CD4-positive, CD25-positive, alpha-beta regulatory T cell (primary cell): Measurements from ENCODE around the gene AGAP1. TPM values are rescaled to one million over a fixed set of nuclear protein-coding genes. Genes with fewer than 3 reads are reported as not detected.

Experiments
- ATAC-seq, 2 donors: fragments of 150-1000 bp; cut with Tn5 transposase; one replicate each; pipeline ENCODE4 v1.10.0; 2021; ENCODE audit warnings: low read depth in 2 of 2, moderate number of reproducible peaks in 2 of 2, moderate library complexity in 1 of 2
- DNase-seq, 3 donors: peaks; one replicate each; pipeline versions ENCODE4 v3.0.0 to v3.0.0-alpha.2; 2012 to 2022; ENCODE audit warnings: mixed read lengths in 1 of 3
- H3K27ac ChIP-seq: one replicate; pipeline ENCODE4 v1.7.0; 2013; ENCODE audit warnings: mild to moderate bottlenecking, low read length; ENCODE audit not compliant: insufficient read depth, poor library complexity, severe bottlenecking
- H3K27me3 ChIP-seq: one replicate; pipeline ENCODE4 v1.7.0; 2013; ENCODE audit warnings: low read length; ENCODE audit not compliant: control insufficient read depth, insufficient read depth
- H3K36me3 ChIP-seq: one replicate; pipeline ENCODE4 v1.7.0; 2013; ENCODE audit warnings: mild to moderate bottlenecking, low read length, moderate library complexity; ENCODE audit not compliant: control insufficient read depth, insufficient read depth
- H3K4me1 ChIP-seq: 2 replicates; pipeline ENCODE4 v1.7.0; 2013; ENCODE audit warnings: mild to moderate bottlenecking, low read length; ENCODE audit not compliant: insufficient read depth, control insufficient read depth, poor library complexity, severe bottlenecking
- H3K4me3 ChIP-seq: one replicate; pipeline ENCODE4 v1.7.0; 2013; ENCODE audit warnings: low read depth, mild to moderate bottlenecking, low read length, moderate library complexity
- H3K9me3 ChIP-seq, 2 experiments: 1 replicate in 1 of 2; 2 replicates in 1 of 2; pipeline ENCODE4 v1.7.0; 2013; ENCODE audit warnings: low read length in 2 of 2, mild to moderate bottlenecking in 1 of 2, moderate library complexity in 1 of 2; ENCODE audit not compliant: control insufficient read depth in 2 of 2
- H3K27ac Mint-ChIP-seq, 3 donors: one replicate each; pipeline ENCODE4 v1.8.0; 2020 to 2022; ENCODE audit warnings: mild to moderate bottlenecking in 3 of 3, mixed read lengths in 3 of 3, moderate library complexity in 2 of 3
- H3K27me3 Mint-ChIP-seq: one replicate; pipeline ENCODE4 v1.8.0; 2022; ENCODE audit warnings: mild to moderate bottlenecking, mixed read lengths
- H3K36me3 Mint-ChIP-seq: one replicate; pipeline ENCODE4 v1.8.0; 2020; ENCODE audit warnings: mixed read lengths
- H3K4me1 Mint-ChIP-seq, 4 donors: one replicate each; pipeline ENCODE4 v1.8.0; 2020 to 2022; ENCODE audit warnings: mixed read lengths in 4 of 4, mild to moderate bottlenecking in 1 of 4
- H3K4me3 Mint-ChIP-seq, 4 donors: one replicate each; pipeline ENCODE4 v1.8.0; 2020 to 2022; ENCODE audit warnings: mild to moderate bottlenecking in 4 of 4, mixed read lengths in 4 of 4, moderate library complexity in 3 of 4
- H3K9me3 Mint-ChIP-seq, 7 donors: one replicate each; pipeline ENCODE4 v1.8.0; 2020 to 2022; ENCODE audit warnings: mixed read lengths in 7 of 7, mild to moderate bottlenecking in 3 of 7, moderate library complexity in 2 of 7
- polyA plus RNA-seq, 4 donors: library from polyadenylated mRNA; unstranded; fragments of 300-500 nt; fragmentation: Illumina TruSeq; gene quantifications; one replicate each; pipeline ENCODE4 v1.2.3, GENCODE V29; 2021
- total RNA-seq: library from RNA; stranded (reverse); gene quantifications from one replicate; pipeline ENCODE4 v1.2.3, GENCODE V29; 2022

Gene AGAP1
- total and polyA plus RNA-seq, 5 donors from 2014 or later, result 0.99 TPM; not detected in 4

DNA sequence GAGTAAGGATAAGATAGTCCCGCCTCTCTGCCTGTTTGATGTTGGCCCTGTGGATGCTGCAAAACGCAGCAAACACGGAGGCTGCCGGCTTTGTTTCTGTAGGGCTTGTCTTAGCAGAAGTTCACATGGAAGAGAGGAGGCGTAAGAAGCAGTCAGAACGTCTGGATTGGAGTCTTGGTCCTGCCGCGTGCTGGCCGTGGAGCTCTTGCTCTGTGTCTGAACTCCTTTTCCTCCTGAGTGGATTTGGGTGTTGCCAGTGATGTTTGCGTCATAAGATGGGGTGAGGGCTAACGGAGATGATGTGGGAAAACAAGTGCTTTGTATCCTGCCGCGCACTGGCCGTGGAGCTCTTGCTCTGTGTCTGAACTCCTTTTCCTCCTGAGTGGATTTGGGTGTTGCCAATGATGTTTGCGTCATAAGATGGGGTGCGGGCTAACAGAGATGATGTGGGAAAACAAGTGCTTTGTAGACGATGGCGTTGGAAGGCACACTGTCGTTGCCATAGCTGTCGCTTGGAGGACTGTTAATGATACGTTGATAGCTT is 240.9 kb downstream of the AGAP1 start:
- no peak overlapping the region for H3K27ac ChIP-seq

DNA sequence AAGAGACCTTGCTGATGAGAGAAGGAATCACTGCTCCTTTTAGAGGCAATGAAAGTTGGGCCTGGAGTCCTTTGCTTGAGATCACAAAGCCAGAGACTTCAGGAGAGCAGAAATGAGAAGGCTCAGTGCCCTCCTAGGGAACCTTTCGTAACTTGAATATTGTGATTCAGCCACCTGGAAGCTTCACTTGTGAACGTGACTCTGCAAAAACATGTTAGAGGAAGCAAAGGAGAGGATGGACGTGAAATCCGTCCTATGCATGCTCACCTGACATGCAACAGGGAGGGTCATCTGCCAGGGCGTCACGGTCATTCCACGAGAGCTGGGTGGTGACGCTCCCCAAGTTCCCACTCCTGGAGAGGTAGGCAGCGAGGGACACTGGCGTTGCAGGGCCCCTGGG is 243.6 kb downstream of the AGAP1 start:
- Histone ChIP-seq H3K9me3 (no peaks in the 10 kb centered on the region), H3K27me3 (no peaks in the 10 kb centered on the region), H3K36me3 (no peaks in the 10 kb centered on the region), H3K4me1 (no peaks in the 10 kb centered on the region), H3K27ac (no peak overlapping the region), H3K4me3 (no peak overlapping the region)
- ATAC-seq (no peak), DNase-seq (no peak)
- no peaks in the 10 kb centered on the region for H3K4me1 Mint-ChIP-seq
- peaks cover 0 to 4% (median 0%) of the 10 kb centered on the region in 7 donors for H3K9me3 Mint-ChIP-seq
- H3K27me3 Mint-ChIP-seq, result peaks cover 4% of the 10 kb centered on the region
- H3K27ac Mint-ChIP-seq, result no peak overlapping the region
- no peak overlapping the region for H3K4me3 Mint-ChIP-seq
- H3K36me3 Mint-ChIP-seq, result no peaks in the 10 kb centered on the region

More for the DNA sequence above, 240.9 kb downstream of the AGAP1 start:
- no peak overlapping the region for H3K27ac Mint-ChIP-seq
- Histone ChIP-seq H3K36me3 (no peaks in the 10 kb centered on the region), H3K9me3 (no peaks in the 10 kb centered on the region), H3K4me1 (no peaks in the 10 kb centered on the region), H3K27me3 (no peaks in the 10 kb centered on the region), H3K4me3 (no peak overlapping the region)
- DNase-seq, result no peak
- ATAC-seq, result no peak
- peaks cover 0 to 4% (median 0%) of the 10 kb centered on the region in 7 donors for H3K9me3 Mint-ChIP-seq
- no peaks in the 10 kb centered on the region for H3K36me3 Mint-ChIP-seq
- peaks cover 4% of the 10 kb centered on the region for H3K27me3 Mint-ChIP-seq
- no peaks in the 10 kb centered on the region for H3K4me1 Mint-ChIP-seq
- no peak overlapping the region for H3K4me3 Mint-ChIP-seq

DNA sequence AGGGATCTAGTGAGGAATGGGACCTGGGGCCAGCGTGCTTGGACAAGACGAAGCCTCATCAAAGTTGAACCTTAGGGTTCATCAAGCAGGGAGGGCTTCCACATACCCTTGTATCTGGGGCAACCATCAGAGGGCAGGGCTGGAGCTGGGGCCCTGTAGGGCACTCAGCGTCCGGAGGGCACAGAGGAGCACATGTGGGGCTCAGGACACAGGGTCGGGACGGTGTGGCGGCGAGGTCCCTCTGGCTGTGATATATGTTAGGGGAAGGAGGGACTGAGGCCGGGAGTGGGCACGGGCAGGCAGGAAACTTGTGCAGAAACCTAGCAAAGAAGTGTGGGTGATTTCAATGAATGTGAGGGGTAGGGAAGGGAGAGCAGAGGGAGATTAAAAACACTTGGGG is 244.0 kb downstream of the AGAP1 start:
- Mint-ChIP-seq H3K9me3 (peaks cover 0 to 4% (median 0%) of the 10 kb centered on the region in 7 donors), H3K36me3 (no peaks in the 10 kb centered on the region), H3K27ac (peak overlapping the region in 1 of 3 donors; percentile 63), H3K4me3 (no peak overlapping the region), H3K4me1 (no peaks in the 10 kb centered on the region), H3K27me3 (peaks cover 1% of the 10 kb centered on the region)
- Histone ChIP-seq H3K9me3 (no peaks in the 10 kb centered on the region), H3K27ac (no peak overlapping the region), H3K4me1 (no peaks in the 10 kb centered on the region), H3K4me3 (no peak overlapping the region), H3K36me3 (no peaks in the 10 kb centered on the region), H3K27me3 (no peaks in the 10 kb centered on the region)
- ATAC-seq (no peak), DNase-seq (no peak)

DNA sequence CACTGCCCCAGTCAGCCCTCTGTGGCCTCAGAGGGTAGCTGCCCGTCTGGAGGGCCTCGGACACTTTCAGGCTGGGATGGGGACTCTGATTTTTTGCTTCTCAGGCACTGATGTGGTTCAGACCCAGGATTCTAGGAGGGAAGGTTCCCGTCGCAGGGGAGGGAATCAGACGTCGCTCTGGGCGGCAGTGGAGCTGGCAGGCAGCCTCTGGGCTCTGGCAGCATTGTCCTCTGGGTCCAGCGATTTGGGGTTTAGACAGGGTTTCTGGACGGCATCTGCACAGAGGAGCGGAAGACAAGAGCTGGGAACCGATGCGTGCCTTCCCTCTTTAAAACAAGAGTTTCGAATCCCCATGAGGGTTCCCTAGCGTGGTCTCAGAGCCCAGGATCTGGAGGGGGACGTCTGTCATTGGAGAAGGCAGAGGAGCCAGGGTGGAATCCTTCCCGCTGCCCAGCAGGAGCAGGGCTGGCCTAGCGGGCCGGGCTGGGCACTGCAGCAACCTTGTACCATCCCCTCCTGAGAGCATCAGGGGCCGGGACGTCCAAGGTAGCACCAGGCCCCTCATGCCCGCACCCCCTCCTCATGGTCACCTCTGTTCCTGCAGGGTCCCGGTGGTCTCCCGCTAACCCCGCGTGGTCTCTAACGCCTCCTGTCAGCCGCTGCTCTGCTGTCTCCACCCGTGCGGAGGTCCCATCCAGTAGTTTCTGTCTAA is 246.0 kb downstream of the AGAP1 start:
- H3K4me3 ChIP-seq, result no peak overlapping the region
- no peaks in the 10 kb centered on the region for H3K27me3 ChIP-seq
- Mint-ChIP-seq H3K36me3 (no peaks in the 10 kb centered on the region), H3K4me3 (no peak overlapping the region), H3K9me3 (peaks cover 0 to 4% (median 0%) of the 10 kb centered on the region in 7 donors), H3K27ac (no peak overlapping the region), H3K4me1 (no peaks in the 10 kb centered on the region), H3K27me3 (no peaks in the 10 kb centered on the region)
- no peak overlapping the region for H3K27ac ChIP-seq
- H3K9me3 ChIP-seq, result no peaks in the 10 kb centered on the region
- no peak for DNase-seq
- H3K4me1 ChIP-seq, result no peaks in the 10 kb centered on the region
- no peak for ATAC-seq
- no peaks in the 10 kb centered on the region for H3K36me3 ChIP-seq

DNA sequence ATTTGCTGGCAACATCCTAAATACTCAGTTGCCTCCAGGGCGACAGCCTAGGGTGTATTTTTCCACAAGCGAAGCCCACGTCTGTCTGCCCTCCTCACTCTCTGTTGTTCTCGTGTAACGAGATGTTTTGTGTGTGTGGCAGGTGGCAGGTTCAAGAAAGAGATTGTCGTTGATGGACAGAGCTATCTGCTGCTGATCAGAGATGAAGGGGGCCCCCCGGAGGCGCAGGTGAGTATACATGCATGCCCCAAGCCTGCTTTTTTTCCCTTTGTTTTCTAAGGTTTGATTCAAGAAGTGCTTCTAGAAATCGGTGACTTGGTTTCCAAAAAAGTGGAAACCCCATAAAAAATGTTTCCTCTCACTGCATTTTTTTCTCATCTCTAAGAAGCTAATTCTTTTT is 247.0 kb downstream of the AGAP1 start:
- H3K36me3 ChIP-seq, result no peaks in the 10 kb centered on the region
- ATAC-seq, result no peak
- no peak overlapping the region for H3K4me3 ChIP-seq
- no peaks in the 10 kb centered on the region for H3K27me3 Mint-ChIP-seq
- no peak overlapping the region for H3K4me3 Mint-ChIP-seq
- H3K9me3 Mint-ChIP-seq, result peaks cover 0 to 4% (median 0%) of the 10 kb centered on the region in 7 donors
- H3K4me1 Mint-ChIP-seq, result no peaks in the 10 kb centered on the region
- no peaks in the 10 kb centered on the region for H3K4me1 ChIP-seq
- no peak overlapping the region for H3K27ac ChIP-seq
- no peak overlapping the region for H3K27ac Mint-ChIP-seq
- H3K36me3 Mint-ChIP-seq, result no peaks in the 10 kb centered on the region
- no peaks in the 10 kb centered on the region for H3K9me3 ChIP-seq
- H3K27me3 ChIP-seq, result no peaks in the 10 kb centered on the region
- no peak for DNase-seq

DNA sequence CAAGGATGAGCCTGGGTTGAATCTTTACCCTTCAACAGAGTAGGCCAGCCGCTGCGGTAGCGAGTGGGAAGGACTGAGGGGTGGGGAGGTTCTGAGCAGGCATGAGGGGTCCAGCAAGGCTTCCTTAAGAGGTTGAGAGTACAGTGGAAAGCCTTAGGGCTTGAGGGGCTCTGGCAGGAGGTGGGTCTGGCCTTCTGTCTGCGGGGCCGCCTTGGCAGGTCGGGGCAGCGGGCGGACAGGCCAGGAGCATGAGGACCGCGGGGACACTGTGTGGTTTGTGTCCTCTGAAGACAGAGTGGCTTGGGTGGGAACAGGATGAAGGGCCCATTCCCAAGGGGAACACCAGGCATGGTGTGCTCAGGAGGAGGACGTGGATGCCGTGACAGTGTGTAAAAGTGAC is 250.3 kb downstream of the AGAP1 start:
- Mint-ChIP-seq H3K4me1 (no peaks in the 10 kb centered on the region), H3K27ac (no peak overlapping the region), H3K4me3 (no peak overlapping the region), H3K36me3 (no peaks in the 10 kb centered on the region), H3K27me3 (no peaks in the 10 kb centered on the region), H3K9me3 (no peaks in the 10 kb centered on the region)
- Histone ChIP-seq H3K36me3 (no peaks in the 10 kb centered on the region), H3K4me3 (no peak overlapping the region), H3K27ac (no peak overlapping the region), H3K9me3 (no peaks in the 10 kb centered on the region), H3K27me3 (no peaks in the 10 kb centered on the region), H3K4me1 (no peaks in the 10 kb centered on the region)
- ATAC-seq, result no peak
- no peak for DNase-seq

DNA sequence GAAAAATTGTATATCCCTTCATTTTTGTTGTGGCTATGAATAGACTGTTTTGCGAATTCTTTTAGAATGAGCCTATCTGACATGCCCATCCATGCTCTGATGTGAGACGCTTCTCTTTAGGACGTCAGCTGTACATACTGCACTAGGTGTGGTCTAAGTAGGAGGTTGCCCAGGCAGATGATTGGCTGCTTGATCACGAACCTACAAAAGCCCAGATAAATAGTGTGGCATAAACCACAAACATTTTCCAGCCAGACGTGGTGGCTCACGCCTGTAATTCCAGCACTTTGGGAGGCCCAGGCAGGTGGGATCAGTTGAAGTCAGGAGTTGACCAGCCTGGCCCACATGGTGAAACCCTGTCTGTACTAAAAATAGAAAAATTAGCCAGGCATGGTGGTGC is 251.8 kb downstream of the AGAP1 start:
- Mint-ChIP-seq H3K4me1 (no peaks in the 10 kb centered on the region), H3K36me3 (no peaks in the 10 kb centered on the region), H3K27ac (no peak overlapping the region), H3K27me3 (no peaks in the 10 kb centered on the region), H3K4me3 (no peak overlapping the region), H3K9me3 (peaks cover 0 to 1% (median 0%) of the 10 kb centered on the region in 7 donors)
- Histone ChIP-seq H3K4me1 (no peaks in the 10 kb centered on the region), H3K4me3 (no peak overlapping the region), H3K27ac (no peak overlapping the region), H3K27me3 (no peaks in the 10 kb centered on the region), H3K9me3 (no peaks in the 10 kb centered on the region), H3K36me3 (no peaks in the 10 kb centered on the region)
- no peak for DNase-seq
- no peak for ATAC-seq
